Measurements from ENCODE around the gene MRFAP1L1. TPM values are rescaled to one million over a fixed set of nuclear protein-coding genes. Genes with fewer than 3 reads are reported as not detected.

MRFAP1L1 gene
- total and polyA plus RNA-seq, 7 donors: 30.0 to 79.0 (median 39.1) TPM

DNA sequence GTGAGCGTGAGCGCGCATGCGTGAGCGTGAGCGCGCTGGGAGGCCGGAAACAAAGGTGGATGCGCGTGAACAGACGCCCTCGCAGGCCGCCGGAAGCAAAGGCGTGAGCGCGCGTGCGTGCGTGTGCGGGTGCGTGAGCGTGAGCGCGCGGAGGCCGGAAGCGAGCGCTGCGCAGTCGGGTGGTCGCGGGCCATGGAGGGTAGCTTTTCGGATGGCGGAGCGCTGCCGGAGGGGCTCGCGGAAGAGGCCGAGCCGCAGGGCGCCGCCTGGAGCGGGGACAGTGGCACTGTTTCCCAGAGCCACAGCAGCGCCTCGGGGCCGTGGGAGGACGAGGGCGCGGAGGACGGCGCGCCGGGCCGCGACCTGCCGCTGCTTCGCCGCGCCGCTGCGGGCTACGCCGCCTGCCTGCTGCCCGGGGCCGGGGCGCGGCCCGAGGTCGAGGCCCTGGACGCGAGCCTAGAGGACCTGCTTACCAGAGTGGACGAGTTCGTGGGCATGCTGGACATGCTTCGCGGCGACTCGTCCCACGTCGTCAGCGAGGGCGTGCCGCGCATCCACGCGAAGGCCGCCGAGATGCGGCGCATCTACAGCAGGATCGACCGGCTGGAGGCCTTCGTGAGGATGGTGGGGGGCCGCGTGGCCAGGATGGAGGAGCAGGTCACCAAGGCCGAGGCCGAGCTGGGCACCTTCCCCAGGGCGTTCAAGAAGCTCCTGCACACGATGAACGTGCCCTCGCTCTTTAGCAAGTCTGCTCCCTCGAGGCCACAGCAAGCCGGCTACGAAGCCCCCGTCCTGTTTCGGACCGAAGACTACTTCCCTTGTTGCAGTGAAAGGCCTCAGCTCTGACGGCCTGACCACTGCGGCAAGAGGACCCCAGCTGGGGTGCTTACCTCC lies 6.6 kb upstream of the MRFAP1L1 start, which contains the start of gene BLOC1S4:
Gene BLOC1S4 (plus strand): TSS at position 157 of the 894 bp plus-strand sequence. CDS start 36 bp downstream, at position 193.
- Histone ChIP-seq H3K4me1 (peaks cover 31% of the 10 kb centered on the region), H3K27me3 (ENCODE audit: insufficient read depth in 3 of 3, low read length in 2 of 3) (no peaks in the 10 kb centered on the region), H3K9me3 (no peaks in the 10 kb centered on the region), H3K27ac (peak within 1 kb of the TSS; percentile 99), H3K36me3 (ENCODE audit: insufficient read depth in 1 of 2, low read depth in 1 of 2) (no peaks in the 10 kb centered on the region), H3K4me3 (peak within 1 kb of the TSS; percentile 95)
- TF ChIP-seq, protein P1, sequence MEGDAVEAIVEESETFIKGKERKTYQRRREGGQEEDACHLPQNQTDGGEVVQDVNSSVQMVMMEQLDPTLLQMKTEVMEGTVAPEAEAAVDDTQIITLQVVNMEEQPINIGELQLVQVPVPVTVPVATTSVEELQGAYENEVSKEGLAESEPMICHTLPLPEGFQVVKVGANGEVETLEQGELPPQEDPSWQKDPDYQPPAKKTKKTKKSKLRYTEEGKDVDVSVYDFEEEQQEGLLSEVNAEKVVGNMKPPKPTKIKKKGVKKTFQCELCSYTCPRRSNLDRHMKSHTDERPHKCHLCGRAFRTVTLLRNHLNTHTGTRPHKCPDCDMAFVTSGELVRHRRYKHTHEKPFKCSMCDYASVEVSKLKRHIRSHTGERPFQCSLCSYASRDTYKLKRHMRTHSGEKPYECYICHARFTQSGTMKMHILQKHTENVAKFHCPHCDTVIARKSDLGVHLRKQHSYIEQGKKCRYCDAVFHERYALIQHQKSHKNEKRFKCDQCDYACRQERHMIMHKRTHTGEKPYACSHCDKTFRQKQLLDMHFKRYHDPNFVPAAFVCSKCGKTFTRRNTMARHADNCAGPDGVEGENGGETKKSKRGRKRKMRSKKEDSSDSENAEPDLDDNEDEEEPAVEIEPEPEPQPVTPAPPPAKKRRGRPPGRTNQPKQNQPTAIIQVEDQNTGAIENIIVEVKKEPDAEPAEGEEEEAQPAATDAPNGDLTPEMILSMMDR (IDR thresholded peaks at IDR 0.05): no peak
- intact Hi-C loops (cut with DNase I): loop anchor here (1.0 to 10.0 kb wide), 4 partner anchors 66 to 356 kb away; partner anchors contain the start of gene KIAA0232 (in 1 of the 2)
- 0% methylated on average over 92 to 109 of the region's 109 CpGs for WGBS, 3 donors
- DNase-seq (peak; percentile 91 to 94), ATAC-seq (peak; percentile 92 to 96 (median 94))

DNA sequence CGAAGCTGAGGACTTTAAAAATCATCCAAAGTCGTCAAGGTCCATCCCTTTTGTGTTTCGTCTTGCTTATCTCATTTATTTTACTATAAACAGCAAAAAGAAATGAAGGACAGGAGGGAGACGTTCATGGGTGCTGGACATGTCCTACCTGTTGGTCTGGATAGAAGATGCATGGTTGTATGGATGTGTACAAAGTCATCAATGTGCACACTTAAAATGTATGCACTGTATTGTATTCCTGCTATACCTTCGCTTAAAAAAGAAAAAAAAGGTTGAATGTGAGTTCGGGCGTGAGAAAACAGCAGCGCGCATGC lies 6.0 kb upstream of the MRFAP1L1 start:
- H3K9me3 ChIP-seq: no peaks in the 10 kb centered on the region
- peaks cover 30% of the 10 kb centered on the region for H3K4me1 ChIP-seq
- peak overlapping the region; percentile 95 for H3K4me3 ChIP-seq
- WGBS, 3 donors: 6 to 10% (median 6%) methylated on average over 9 of the region's 9 CpGs
- peak in 1 of 4 donors; percentile 37 for ATAC-seq
- H3K27ac ChIP-seq: peak overlapping the region; percentile 99
- no peak for DNase-seq
- H3K27me3 ChIP-seq (ENCODE audit: insufficient read depth in 3 of 3, low read length in 2 of 3): no peaks in the 10 kb centered on the region
- H3K36me3 ChIP-seq (ENCODE audit: insufficient read depth in 1 of 2, low read depth in 1 of 2): no peaks in the 10 kb centered on the region
- intact Hi-C loops (cut with DNase I): loop anchor here (1.0 to 10.0 kb wide), 4 partner anchors 67 to 357 kb away; partner anchors contain the start of gene KIAA0232 (in 1 of the 2)
- TF ChIP-seq, protein P1 (IDR thresholded peaks at IDR 0.05): no peak

DNA sequence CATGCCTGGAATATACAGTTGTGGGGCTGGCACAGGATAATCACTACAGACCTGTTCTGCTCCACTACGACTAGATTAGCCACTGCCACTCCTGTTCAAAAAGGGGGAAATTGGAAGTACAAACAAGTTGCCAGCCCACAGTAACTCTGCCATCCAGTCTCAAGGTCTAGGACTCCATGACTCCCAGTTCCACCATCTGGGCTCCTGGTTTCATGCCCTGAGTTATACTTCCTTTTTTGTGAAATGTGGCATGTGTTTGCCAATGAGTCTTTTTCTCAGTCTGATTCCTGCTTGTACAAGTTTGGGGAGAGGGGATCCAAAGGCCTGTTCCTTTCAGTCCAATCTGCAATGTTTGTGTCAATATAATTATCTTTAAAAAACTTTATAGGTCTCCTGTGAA lies 5.3 kb upstream of the MRFAP1L1 start:
- Histone ChIP-seq H3K27ac (peak overlapping the region; percentile 99), H3K4me1 (peaks cover 28% of the 10 kb centered on the region), H3K36me3 (ENCODE audit: insufficient read depth in 1 of 2, low read depth in 1 of 2) (no peaks in the 10 kb centered on the region), H3K9me3 (no peaks in the 10 kb centered on the region), H3K4me3 (no peak overlapping the region), H3K27me3 (ENCODE audit: insufficient read depth in 3 of 3, low read length in 2 of 3) (no peaks in the 10 kb centered on the region)
- TF ChIP-seq, protein P1 (IDR thresholded peaks at IDR 0.05): no peak
- no peak for ATAC-seq
- intact Hi-C loops (cut with DNase I): loop anchor here (5.0 to 10.0 kb wide), 3 partner anchors 67 to 357 kb away; partner anchors contain the start of gene KIAA0232 (in 1 of the 2)
- 80 to 100% (median 96%) methylated on average over 1 of the region's 1 CpG for WGBS, 3 donors
- DNase-seq: no peak

DNA sequence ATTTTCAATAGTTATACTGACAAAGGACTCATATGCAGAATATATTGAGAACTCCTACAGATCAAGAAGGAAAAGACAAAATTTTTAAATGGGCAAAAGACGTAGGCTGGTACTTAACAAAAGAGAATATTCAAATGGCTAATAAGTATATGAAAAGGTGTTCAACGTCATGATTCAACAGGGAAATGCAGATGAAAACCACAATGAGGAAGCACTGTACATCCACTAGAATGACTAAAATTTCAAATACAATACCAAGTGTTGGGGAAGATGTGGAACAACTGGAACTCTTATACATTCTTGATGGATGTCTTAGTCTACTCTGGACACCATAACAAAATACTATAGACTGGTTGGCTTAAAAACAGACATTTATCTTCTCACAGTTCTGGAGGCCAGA lies 1.3 kb upstream of the MRFAP1L1 start:
- DNase-seq: no peak
- H3K36me3 ChIP-seq (ENCODE audit: insufficient read depth in 1 of 2, low read depth in 1 of 2): peaks cover 0 to 11% of the 10 kb centered on the region in 2 donors
- H3K27ac ChIP-seq: no peak overlapping the region
- no peak for ATAC-seq
- no peaks in the 10 kb centered on the region for H3K27me3 ChIP-seq (ENCODE audit: insufficient read depth in 3 of 3, low read length in 2 of 3)
- no peak overlapping the region for H3K4me3 ChIP-seq
- intact Hi-C loops (cut with DNase I): loop anchor here in 1 of 2 donors (10.0 kb wide), 1 partner anchor 274 kb away; no protein-coding TSS in a partner anchor
- WGBS, 3 donors: 74 to 78% (median 75%) methylated on average over 2 of the region's 2 CpGs
- no peaks in the 10 kb centered on the region for H3K9me3 ChIP-seq
- H3K4me1 ChIP-seq: peaks cover 37% of the 10 kb centered on the region
- TF ChIP-seq, protein P1 (IDR thresholded peaks at IDR 0.05): no peak

Measured in psoas muscle (tissue), 8 donors.